GM21367 (cell line): ENCODE data around the gene SLCO2B1.
A peak's percentile ranks its signal among the peaks of the same experiment; 100 is the strongest.
"Not testable (repeated sequence)": the region's sequence is repeated elsewhere in the genome, so short reads cannot be mapped to it uniquely, and the experiment has no call there.

Source experiments
- ATAC-seq: cut with Tn5 transposase; IDR thresholded peaks from one replicate; pipeline ENCODE4 v1.9.1; 2021; ENCODE audit not compliant: unreplicated experiment

SLCO2B1 gene

DNA sequence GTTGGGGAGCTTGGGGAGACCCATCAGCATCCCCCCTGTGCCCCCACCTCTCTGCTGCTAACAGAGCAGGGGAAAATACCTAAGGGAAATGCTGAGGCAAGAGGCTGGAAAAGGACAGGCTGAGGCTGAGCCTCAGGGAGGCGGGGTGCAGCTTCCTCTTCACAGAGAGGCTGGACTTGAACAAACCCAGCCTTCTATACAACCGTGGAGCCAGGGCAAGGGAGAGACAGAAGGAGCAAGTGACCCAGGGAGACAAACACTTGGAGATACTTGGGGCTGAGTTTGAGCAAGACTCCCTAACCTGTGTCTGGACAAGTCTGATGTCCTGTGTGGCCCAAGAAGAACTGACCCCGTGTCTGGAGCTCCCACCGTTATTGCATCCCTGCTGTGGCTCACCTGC is at the start of gene SLCO2B1:
TSS of gene SLCO2B1 (plus strand) at position 229 of the 400 bp plus-strand sequence. CDS start 275 bp downstream, outside the sequence.
- ATAC-seq = no peak

GRCh38 chr11:75101424-75102128 is 49.3 kb upstream of the SLCO2B1 start:
- ATAC-seq = no peak

GRCh38 chr11:75103380-75104026 is 47.4 kb upstream of the SLCO2B1 start:
- ATAC-seq = no peak

GRCh38 chr11:75105462-75105925 is 45.4 kb upstream of the SLCO2B1 start:
- ATAC-seq = no peak

GRCh38 chr11:75105967-75106681 is 44.8 kb upstream of the SLCO2B1 start:
- not testable (repeated sequence) for ATAC-seq

DNA sequence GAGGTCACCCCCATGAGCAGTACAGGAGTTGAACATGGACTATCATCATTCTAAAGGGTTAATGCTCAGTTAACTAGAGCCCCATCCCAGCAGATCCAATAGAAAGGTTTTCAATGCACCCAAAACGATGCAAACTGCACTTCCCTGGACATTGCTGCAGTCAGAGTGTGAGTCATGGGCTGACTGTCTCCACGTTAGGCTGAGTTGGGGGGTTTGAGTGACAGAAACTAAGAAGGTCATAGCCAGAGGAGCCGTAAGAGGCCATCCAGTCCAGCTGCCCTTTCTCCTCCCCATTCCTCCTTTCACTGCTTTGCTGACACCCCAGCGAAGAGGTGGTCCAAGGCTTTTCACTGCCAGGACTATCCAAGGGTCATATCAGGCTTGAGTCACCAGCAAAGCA is 43.7 kb upstream of the SLCO2B1 start:
- no peak for ATAC-seq

DNA sequence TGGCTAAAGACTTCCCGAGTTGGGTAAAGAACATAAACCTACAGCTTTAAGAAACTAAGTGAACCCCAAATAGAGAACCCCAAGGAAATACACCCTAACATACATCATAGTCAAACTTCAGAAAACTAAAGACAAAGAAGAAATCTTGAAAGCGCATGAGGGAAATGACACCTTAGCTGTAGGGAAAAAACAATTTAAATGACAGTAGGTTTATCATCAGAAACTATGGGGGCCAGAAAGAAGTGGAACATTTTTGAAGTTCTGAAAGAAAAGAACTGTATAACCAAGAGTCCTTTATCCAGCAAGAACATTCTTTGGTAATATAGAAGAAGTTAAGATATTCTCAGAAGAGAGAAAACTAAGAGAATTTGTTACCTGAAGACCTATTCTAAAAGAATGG is 38.7 kb upstream of the SLCO2B1 start:
- no peak for ATAC-seq

DNA sequence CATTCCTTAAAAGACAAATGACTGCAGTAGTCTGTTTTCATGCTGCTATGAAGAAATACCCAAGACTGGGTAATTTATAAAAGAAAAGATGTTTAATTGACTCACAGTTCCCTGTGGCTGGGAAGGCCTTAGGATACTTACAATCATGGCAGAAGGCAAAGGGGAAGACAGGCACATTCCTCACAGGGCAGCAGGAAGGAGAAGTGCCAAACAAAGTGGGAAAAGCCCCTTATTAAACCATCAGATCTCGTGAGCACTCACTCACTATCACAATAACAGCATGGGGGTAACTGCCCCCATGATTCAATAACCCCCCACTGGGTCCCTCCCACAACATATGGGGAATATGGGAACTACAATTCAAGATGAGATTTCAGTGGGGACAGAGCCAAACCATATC is 37.9 kb upstream of the SLCO2B1 start:
- ATAC-seq = no peak

GRCh38 chr11:75114465-75114864 is 36.4 kb upstream of the SLCO2B1 start:
- no peak for ATAC-seq

DNA sequence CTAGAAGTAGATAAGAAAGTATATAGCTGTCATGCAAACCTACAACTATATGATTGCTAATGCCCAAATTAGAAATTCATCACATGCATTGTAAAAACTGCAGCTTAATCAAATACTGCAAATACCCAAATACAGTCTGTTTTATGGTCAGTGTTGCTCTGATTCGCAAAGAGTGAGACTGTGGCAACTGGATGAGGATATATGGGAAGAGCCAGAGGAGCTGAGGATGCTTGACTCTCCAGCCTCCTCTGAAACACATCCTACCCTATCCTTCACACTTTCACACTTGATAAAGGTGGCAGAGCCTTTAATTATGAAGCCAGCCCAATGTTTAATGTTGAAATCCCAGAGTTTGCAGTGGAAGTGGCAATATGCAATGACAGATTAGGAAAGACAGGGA is 32.3 kb upstream of the SLCO2B1 start:
- no peak for ATAC-seq

DNA sequence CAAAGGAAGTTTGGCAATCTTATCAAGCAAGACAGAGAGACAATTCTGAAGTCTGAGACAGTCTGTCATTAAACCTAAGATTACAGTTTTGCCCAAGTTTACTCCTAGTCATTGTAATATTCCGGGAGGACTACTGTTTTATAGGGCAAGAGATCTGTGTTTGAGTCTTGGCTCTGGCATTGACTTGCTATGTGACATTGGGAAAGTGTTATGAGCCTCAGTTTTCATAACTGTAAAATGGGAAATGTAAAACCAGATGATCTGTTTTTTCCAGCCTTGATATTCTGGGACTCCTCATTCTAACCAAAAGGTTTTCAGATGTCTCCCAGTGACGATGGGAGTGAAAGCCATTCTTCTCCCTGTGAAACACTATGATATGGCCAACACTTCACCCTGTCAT is 24.3 kb upstream of the SLCO2B1 start:
- no peak for ATAC-seq

GRCh38 chr11:75132080-75132479 is 18.8 kb upstream of the SLCO2B1 start:
- no peak for ATAC-seq

DNA sequence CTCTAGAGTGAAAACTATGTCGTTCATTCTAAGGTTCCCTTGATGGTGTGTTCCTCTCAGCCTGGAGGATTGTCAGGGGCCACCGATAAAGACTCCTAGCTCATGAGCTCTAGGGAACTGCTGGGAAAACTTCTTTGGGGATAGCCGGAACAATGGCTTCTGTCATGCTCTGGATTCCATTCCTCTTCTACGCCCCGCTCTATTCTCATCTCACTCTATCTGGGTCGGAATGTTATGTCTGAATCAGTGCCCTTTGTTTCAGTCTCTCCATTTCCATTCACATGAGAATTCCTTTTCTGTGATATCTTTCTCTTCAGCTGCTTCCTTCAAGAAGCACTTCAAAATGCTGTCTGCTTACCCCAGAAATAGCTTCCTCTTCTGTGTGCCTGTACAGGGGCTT is 16.9 kb upstream of the SLCO2B1 start:
- ATAC-seq = no peak

GRCh38 chr11:75135021-75135650 is 15.8 kb upstream of the SLCO2B1 start:
- ATAC-seq = no peak

DNA sequence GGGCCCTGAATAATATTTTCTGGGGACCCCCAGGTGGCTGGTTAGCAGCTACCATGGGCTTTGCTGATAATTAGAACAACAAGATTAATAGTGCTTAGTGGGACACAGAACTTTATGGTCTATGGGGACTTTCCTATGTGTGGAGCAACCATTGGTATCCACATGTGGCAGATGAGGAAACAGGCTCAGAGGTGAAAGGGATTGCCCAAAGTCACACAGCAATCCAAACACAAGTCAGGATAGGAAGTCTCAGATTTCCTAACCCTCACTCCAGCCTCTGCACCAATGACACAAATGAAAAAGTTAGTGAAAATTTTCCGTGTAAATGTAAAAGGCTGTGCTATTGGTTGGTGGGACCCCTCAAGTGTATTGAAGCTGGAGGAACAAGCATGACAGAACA is 15.3 kb upstream of the SLCO2B1 start:
- no peak for ATAC-seq

DNA sequence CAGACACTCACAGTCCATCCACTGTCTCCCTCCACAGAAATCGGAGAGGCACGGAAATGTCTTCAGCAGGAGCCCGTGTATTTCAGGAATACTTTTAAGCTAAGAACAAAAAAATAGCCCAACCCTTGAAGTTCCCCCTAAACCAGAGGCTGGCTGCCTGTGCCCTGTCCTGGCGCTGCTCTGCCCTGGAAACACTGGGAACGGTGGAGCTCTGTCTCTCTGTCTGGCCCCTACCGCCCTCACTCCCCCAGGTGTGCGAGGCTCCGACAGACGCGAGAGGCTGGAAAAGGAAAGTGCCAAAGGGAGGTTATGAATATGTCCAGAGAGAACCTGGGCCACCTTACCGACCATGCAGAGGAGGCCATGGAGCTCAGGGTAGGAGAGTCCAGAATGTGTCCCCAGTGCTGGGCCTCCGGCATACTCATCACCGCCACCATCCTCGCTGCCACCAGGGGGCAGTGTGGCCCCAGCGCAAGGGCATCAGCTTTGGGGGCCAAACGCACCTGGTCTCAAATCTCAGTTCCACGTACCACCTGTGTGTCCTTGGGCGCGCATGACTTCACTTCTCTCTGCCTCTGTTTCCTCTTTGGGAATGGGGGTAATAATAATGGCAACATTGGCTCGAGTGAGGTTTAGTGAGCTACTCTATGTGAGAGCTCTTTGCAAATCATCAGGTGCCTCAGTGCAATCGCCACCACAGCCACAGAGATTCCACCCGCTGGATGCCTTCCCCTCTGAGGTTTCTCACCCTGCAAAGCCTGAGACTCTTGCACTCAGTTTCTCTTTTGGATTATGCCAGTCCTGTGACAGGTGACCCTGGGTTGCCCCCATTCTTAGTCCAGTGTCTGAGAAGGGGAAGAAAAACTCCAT is 10.4 kb upstream of the SLCO2B1 start:
- ATAC-seq = no peak

DNA sequence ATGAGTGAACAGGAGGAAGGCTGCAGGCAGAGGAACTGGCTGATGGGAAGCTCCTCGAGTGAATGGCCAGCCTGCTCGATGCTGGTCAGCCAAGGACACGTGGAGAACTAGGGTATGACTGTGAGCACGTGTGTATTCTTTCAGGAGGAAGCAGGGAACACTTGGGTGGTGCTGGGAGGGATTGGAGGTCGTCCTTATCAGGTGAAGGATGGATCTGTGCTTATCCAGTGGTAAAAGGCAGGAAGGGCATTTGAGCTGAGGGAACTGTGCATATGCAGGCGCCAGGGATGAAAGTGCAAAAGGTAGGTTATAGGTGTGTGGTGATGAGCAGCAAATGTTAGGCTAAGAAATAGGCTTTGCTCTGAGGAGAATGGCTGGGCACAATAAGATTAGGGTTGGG is 9.7 kb upstream of the SLCO2B1 start:
- no peak for ATAC-seq

DNA sequence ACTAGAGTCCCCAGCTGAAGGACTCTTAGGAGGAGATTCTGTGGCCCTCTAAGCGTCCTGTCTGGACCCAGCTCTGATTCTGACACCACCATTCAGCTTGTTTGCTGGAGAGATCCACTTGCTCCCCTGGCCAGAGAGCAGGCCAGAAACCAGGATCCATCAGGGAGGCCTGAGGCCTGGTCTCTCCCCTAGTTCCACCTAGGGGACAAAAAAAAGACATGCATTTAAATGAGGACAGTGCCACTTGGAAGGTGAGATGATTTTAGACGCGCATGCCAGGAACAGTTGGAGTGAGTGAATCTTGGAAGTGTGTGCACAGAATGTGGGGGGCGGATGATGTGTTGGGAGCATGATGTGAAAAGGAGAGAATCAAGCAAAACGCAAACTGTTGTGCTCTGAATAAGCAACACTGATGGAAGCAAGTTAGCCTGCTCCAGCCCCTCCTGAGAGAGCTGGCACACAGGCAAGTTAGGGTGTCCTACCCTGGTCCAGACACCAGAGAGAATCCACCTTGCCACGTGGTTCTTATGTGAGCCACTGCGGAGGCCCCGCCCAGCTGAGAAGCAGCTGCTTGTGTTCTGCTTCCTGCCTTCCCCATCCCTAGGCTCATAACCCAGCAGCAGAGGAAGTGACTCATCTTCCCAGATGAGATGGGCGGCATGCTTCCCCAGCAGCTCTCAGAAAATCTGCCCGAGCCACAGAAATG is 8.0 kb upstream of the SLCO2B1 start:
- peak; percentile 69 for ATAC-seq

DNA sequence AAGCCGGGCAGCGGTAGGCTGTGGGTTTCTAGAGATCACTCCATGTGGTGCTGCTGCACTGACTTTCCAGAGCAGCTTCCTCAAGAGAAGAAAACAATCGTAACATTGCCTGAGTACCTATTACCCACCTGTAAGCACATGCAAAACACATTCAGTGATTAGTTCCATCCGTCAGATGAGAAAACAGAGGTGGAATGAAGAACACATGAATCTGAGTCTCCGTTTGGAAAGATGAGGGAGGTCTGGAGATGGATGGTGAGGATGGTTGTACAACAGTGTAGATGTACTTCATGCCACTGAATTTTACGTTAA is 7.5 kb upstream of the SLCO2B1 start:
- no peak for ATAC-seq

GRCh38 chr11:75144716-75145014 is 6.2 kb upstream of the SLCO2B1 start:
- no peak for ATAC-seq
